Immature natural killer cell (primary cell): ENCODE measurements around the gene FGF18. TPM values are rescaled to one million over a fixed set of nuclear protein-coding genes. Genes with fewer than 3 reads are reported as not detected.

ENCODE experiments used
- DNase-seq, 3 donors: peaks; one replicate each; pipeline ENCODE4 v3.0.0; 2022; ENCODE audit warnings: mixed read lengths in 1 of 3
- H3K27ac Mint-ChIP-seq, 6 donors: one replicate each; pipeline ENCODE4 v1.8.0; 2020; ENCODE audit warnings: mixed read lengths in 6 of 6, mild to moderate bottlenecking in 5 of 6, inconsistent platforms in 4 of 6, moderate library complexity in 3 of 6
- H3K27me3 Mint-ChIP-seq, 3 donors: one replicate each; pipeline ENCODE4 v1.8.0; 2020 to 2021; ENCODE audit warnings: low read depth in 3 of 3, mild to moderate bottlenecking in 3 of 3, mixed read lengths in 3 of 3, moderate library complexity in 3 of 3, inconsistent platforms in 1 of 3
- H3K36me3 Mint-ChIP-seq, 3 donors: one replicate each; pipeline ENCODE4 v1.8.0; 2020; ENCODE audit warnings: mixed read lengths in 3 of 3, inconsistent platforms in 2 of 3, mild to moderate bottlenecking in 2 of 3
- H3K4me1 Mint-ChIP-seq, 2 donors: one replicate each; pipeline ENCODE4 v1.8.0; 2020; ENCODE audit warnings: inconsistent platforms in 2 of 2, mild to moderate bottlenecking in 2 of 2, mixed read lengths in 2 of 2, moderate library complexity in 1 of 2
- H3K4me3 Mint-ChIP-seq, 5 donors: one replicate each; pipeline ENCODE4 v1.8.0; 2020; ENCODE audit warnings: mild to moderate bottlenecking in 5 of 5, mixed read lengths in 5 of 5, inconsistent platforms in 3 of 5, moderate library complexity in 3 of 5
- H3K9me3 Mint-ChIP-seq, 6 donors: one replicate each; pipeline ENCODE4 v1.8.0; 2020; ENCODE audit warnings: mild to moderate bottlenecking in 6 of 6, mixed read lengths in 6 of 6, inconsistent platforms in 4 of 6, moderate library complexity in 3 of 6
- polyA plus RNA-seq, 3 donors: library from polyadenylated mRNA; unstranded; fragments of 300-500 nt; fragmentation: Illumina TruSeq; gene quantifications; one replicate each; pipeline ENCODE4 v1.2.3, GENCODE V29; 2021

FGF18 gene
- polyA plus RNA-seq, 3 donors from 2014 or later, result not detected

DNA sequence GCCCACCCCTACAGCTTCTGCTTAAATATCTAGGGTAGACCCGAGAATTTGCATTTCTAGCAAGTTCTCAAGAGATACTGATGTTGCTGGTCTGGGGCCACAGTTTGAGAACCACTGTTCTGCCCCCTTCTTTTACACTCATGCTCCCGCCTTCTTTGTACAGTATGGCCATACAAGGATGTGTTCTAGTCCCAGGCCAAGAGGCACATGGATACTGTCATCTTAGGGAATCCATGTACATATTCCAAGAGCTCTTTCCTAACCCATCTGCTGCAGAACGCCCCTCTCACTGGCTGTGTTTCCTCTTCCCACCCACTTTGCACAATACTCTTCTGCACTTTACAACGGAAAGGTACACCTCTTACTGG lies 44.4 kb downstream of the FGF18 start:
- H3K4me1 Mint-ChIP-seq, result no peaks in the 10 kb centered on the region
- H3K4me3 Mint-ChIP-seq, result no peak overlapping the region
- H3K27ac Mint-ChIP-seq, result no peak overlapping the region
- H3K9me3 Mint-ChIP-seq, result peaks cover 0 to 4% (median 0%) of the 10 kb centered on the region in 6 donors
- peaks cover 2 to 7% (median 4%) of the 10 kb centered on the region in 3 donors for H3K27me3 Mint-ChIP-seq
- DNase-seq, result no peak
- H3K36me3 Mint-ChIP-seq, result no peaks in the 10 kb centered on the region

DNA sequence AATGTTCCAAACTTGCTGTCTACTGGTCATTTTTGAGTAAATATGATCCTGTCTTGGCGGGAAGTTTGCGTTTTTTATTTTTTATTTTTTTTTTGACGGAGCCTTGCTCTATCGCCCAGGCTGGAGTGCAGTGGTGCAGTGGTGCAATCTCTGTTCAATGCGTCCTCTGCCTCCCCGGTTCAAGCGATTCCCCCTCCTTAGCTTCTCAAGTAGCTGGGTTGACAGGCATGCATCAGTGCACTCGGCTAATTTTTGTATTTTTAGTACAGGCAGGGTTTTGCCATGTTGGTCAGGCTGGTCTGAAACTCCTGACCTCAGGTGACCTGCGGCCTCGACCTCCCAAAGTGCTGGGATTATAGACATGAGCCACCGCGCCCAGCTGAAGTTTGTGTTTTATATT lies 45.4 kb downstream of the FGF18 start:
- no peaks in the 10 kb centered on the region for H3K36me3 Mint-ChIP-seq
- peaks cover 3 to 5% (median 4%) of the 10 kb centered on the region in 3 donors for H3K27me3 Mint-ChIP-seq
- no peak overlapping the region for H3K4me3 Mint-ChIP-seq
- DNase-seq, result no peak
- peaks cover 0 to 4% (median 0%) of the 10 kb centered on the region in 6 donors for H3K9me3 Mint-ChIP-seq
- no peak overlapping the region for H3K27ac Mint-ChIP-seq
- no peaks in the 10 kb centered on the region for H3K4me1 Mint-ChIP-seq

DNA sequence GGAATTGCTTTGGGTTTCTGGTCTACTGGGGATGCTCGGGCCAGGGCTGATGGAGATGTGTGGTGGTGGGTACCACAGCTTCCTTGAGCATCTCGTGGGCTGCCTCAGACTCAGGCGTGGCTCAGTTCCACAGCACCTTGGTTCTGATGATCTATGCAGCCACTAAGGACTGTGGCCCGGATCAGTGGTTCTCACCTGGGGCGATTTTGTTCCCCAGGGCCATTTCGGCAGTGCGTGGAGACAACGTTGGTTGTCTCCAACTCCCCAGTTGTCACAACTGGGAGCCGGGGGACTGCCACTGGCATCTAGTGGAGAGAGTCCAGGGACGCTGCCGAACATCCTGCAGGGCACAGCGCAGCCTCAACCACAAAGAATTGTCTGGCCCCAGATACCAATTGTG lies 47.7 kb downstream of the FGF18 start:
- peaks cover 3 to 10% (median 5%) of the 10 kb centered on the region in 3 donors for H3K27me3 Mint-ChIP-seq
- H3K4me1 Mint-ChIP-seq, result no peaks in the 10 kb centered on the region
- peaks cover 0 to 5% (median 0%) of the 10 kb centered on the region in 6 donors for H3K9me3 Mint-ChIP-seq
- no peaks in the 10 kb centered on the region for H3K36me3 Mint-ChIP-seq
- H3K4me3 Mint-ChIP-seq, result no peak overlapping the region
- no peak for DNase-seq
- no peak overlapping the region for H3K27ac Mint-ChIP-seq

DNA sequence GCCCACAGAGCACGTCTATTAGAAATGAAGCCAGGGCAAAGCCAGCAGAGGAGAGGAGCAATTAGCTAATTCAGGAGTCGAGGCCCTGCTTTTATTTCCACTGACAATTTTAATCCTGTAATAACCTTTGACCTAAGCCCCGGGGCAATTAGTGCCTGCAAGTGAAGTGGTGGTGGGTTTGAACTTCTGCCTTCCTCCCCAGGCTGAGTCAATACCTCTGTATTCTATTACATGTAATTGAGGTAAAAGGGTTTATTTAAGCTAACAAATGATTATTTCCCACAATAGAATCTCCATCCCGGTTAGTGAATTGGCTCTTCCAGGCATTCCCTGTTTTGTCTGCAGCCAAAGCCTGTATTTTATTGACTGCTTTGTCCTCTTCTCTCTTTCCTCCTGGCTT lies 49.9 kb downstream of the FGF18 start:
- Mint-ChIP-seq H3K9me3 (peaks cover 0 to 2% (median 0%) of the 10 kb centered on the region in 6 donors), H3K27me3 (peaks cover 0 to 13% (median 3%) of the 10 kb centered on the region in 3 donors), H3K4me1 (no peaks in the 10 kb centered on the region), H3K36me3 (no peaks in the 10 kb centered on the region), H3K4me3 (no peak overlapping the region), H3K27ac (no peak overlapping the region)
- DNase-seq, result no peak

DNA sequence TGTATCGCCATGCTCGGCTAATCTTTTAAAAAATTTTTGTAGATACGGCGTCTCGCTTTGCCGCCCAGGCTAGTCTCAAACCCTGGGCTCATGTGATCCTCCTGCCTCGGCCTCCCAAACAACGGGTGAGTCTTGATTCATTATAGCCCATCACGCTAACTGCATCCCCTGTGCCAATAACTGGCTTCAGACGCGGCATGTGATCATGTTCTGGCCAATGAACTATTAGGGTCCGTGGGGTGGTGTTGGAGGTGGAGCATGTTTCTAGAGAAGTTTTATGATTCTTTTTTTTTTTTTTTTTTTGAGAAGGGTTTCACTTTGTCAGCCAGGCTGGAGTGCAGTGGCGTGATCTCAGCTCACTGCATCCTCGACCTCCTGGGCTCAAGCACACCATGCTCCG lies 51.0 kb downstream of the FGF18 start:
- no peak for DNase-seq
- Mint-ChIP-seq H3K27me3 (peaks cover 2 to 9% (median 4%) of the 10 kb centered on the region in 3 donors), H3K9me3 (peaks cover 0 to 2% (median 0%) of the 10 kb centered on the region in 6 donors), H3K4me3 (no peak overlapping the region), H3K27ac (no peak overlapping the region), H3K4me1 (no peaks in the 10 kb centered on the region), H3K36me3 (no peaks in the 10 kb centered on the region)

DNA sequence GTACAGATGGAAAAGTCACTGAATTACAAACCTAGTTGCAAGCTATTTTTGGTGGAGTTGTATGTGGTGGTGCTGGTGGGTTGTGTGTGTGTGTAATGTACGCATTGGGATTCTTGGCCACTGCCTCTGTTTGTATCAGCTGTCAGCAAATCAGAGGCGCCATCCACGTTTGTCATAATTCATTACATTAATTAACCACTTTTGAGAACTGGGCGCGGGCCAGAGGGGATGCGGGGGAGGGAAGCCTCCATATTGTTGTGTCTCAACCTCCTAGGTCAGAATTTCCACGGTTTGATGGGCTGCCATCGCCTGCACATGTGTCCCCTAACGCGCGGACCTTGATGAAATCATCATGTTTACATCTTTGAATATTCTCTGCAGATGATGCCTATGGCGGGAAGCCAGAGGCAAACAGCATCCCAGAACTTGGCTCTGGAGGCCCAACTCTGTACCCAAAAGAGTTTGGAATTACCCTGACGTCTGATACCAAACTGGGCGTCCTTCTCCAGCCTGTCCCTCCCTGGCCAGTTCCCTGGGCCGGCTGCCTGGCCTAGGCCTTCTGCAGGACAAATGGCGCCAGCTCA lies 54.9 kb downstream of the FGF18 start:
- Mint-ChIP-seq H3K9me3 (peaks cover 0 to 2% (median 0%) of the 10 kb centered on the region in 6 donors), H3K27me3 (peaks cover 2 to 9% (median 2%) of the 10 kb centered on the region in 3 donors), H3K4me1 (peaks cover 0 to 3% of the 10 kb centered on the region in 2 donors), H3K27ac (no peak overlapping the region), H3K4me3 (no peak overlapping the region), H3K36me3 (no peaks in the 10 kb centered on the region)
- DNase-seq, result no peak

DNA sequence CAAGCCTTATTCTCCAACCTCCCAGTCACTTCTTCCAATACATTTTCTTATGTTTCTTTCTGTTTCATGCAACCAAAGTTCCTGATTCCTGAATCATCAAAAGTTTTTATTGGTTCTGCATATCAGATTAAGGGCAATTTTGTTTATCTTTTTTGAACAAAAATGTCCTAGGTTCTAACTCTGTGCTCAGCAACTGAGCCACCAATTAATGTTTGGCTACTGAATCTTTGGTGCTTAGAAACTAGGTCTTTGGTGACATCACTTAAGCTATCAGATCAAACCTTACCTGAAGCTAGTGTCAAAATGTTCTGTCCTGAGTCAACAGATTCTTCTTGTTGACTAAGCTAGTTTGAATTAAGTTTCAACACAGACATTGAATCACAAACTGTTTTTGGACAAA lies 56.1 kb downstream of the FGF18 start:
- Mint-ChIP-seq H3K27me3 (peaks cover 2 to 5% (median 3%) of the 10 kb centered on the region in 3 donors), H3K36me3 (no peaks in the 10 kb centered on the region), H3K4me1 (peaks cover 6 to 7% of the 10 kb centered on the region in 2 donors), H3K9me3 (peaks cover 0 to 2% (median 0%) of the 10 kb centered on the region in 6 donors), H3K27ac (no peak overlapping the region), H3K4me3 (no peak overlapping the region)
- no peak for DNase-seq

DNA sequence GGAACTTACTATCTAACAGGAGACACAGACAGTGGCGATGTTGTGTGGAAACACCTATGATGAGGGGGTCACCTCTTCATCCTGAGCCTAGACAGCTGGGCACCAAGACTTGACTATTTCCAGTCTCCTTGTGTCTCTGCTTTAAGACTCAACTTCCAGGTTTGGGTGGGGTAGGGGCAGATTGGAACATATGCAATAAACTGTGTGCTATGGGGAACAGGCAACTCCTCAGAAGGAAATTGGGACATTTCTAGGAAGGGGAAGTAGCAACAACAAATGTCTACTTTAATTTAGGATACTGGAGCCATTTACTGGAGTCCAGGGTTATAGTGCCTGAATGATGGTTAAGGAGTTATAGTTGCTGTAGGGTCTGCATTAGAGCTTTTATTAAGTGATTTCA lies 57.3 kb downstream of the FGF18 start:
- no peaks in the 10 kb centered on the region for H3K9me3 Mint-ChIP-seq
- peaks cover 2 to 5% (median 3%) of the 10 kb centered on the region in 3 donors for H3K27me3 Mint-ChIP-seq
- H3K4me3 Mint-ChIP-seq, result no peak overlapping the region
- H3K27ac Mint-ChIP-seq, result no peak overlapping the region
- DNase-seq, result no peak
- H3K36me3 Mint-ChIP-seq, result no peaks in the 10 kb centered on the region
- peaks cover 6 to 7% of the 10 kb centered on the region in 2 donors for H3K4me1 Mint-ChIP-seq

DNA sequence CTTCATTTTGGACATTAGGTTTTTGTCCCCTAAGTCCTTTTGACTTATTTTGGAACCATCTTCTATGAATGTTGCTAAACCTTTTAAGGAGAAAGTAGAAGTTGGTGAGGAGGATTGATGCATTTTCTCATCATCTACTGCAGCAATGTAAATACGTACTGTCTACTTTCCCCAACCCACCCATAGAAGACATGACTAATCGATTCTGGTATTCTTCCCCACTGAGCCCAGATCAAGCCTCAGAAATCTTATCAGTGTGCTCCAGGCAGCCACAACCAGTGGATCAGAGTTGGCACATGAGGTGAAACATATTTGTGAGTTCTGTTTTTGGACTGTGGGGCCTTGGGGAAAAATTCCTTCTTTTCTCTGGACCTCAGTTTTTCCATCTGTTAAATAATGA lies 57.7 kb downstream of the FGF18 start:
- Mint-ChIP-seq H3K27ac (no peak overlapping the region), H3K27me3 (peaks cover 2 to 5% (median 5%) of the 10 kb centered on the region in 3 donors), H3K9me3 (no peaks in the 10 kb centered on the region), H3K4me1 (peaks cover 6 to 7% of the 10 kb centered on the region in 2 donors), H3K4me3 (no peak overlapping the region), H3K36me3 (no peaks in the 10 kb centered on the region)
- DNase-seq, result no peak

DNA sequence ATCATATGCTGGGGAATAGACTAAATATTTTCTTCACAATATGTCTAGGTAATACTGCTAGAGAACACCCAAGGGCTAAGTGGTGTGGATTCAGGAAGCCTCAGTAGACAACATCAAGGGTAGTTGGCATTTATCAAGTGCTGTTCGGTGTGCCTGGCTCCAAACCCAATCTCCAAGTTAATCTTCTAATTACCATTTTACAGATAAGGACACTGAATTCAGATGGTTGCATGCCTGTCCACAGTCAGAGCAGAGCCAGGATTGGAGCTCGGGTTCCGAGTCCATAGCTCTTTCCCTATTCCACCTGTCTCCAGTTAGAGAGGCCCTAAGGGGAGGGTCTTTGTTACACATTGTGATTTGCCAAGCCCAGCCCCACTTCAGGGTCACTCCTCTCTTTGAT lies 58.2 kb downstream of the FGF18 start:
- H3K27ac Mint-ChIP-seq, result no peak overlapping the region
- no peaks in the 10 kb centered on the region for H3K36me3 Mint-ChIP-seq
- peaks cover 2 to 5% (median 5%) of the 10 kb centered on the region in 3 donors for H3K27me3 Mint-ChIP-seq
- DNase-seq, result no peak
- H3K4me3 Mint-ChIP-seq, result no peak overlapping the region
- no peaks in the 10 kb centered on the region for H3K9me3 Mint-ChIP-seq
- H3K4me1 Mint-ChIP-seq, result peaks cover 6 to 7% of the 10 kb centered on the region in 2 donors

DNA sequence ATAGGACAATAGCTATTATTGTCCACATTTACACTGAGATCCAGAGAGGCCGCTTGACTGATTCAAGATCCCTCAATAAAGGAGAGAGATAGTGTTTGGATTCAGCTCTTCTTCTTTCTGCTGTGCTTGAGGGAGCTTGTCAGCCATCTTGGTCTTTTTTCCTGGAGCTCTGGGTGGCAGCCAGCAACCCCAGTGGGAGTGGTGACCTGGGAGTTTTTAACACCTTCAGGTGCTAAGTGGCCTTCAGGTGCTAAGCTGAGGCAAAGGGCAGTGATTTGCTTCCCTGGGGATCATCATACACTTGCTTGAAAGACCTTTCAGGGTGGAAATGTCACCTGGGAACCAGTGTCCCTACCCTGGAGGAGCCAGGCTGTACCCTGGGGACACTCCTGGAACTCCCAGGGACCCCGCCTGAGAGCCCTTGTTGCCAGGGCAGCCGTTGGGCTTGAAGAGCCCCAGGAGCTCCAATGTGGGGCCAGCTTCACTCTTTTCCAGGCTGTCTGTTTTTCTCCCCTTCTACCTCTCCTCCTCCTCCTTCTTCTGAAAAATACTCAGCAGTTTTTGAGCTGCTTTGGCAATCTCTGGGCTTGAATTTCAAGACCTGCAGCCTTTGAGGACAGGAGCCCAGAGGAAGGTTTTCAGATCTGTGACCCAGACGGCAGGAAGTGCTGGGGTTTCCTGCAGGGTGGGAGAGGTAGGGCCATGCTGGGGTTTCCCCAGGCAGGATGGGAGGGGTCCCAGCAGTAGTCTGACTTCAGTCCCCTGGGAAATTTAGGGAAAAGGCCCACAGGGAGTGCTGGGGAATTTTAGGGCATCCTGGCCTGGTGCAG lies 59.7 kb downstream of the FGF18 start:
- H3K4me3 Mint-ChIP-seq, result no peak overlapping the region
- H3K9me3 Mint-ChIP-seq, result no peaks in the 10 kb centered on the region
- H3K36me3 Mint-ChIP-seq, result no peaks in the 10 kb centered on the region
- no peak for DNase-seq
- H3K27ac Mint-ChIP-seq, result no peak overlapping the region
- peaks cover 2 to 5% (median 5%) of the 10 kb centered on the region in 3 donors for H3K27me3 Mint-ChIP-seq
- H3K4me1 Mint-ChIP-seq, result peaks cover 6 to 7% of the 10 kb centered on the region in 2 donors

DNA sequence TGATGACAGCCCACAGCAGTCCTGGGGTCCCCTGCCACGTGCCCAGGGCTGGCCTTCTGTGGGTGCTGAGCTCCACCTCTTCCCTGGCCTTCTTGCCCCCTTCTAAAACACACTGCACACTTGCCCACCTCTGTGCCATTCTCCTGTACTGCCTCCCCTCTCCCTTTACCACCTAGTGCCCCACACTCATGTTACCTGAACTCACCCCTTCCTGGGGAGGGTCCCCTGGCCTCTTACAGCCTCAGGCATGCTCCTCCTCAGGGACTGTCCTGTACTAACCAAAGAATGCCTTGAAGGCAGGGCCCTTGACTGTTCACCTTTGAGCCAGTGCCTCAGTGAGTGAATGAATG lies 60.3 kb downstream of the FGF18 start:
- Mint-ChIP-seq H3K36me3 (no peaks in the 10 kb centered on the region), H3K4me3 (peak overlapping the region in 1 of 5 donors; percentile 1), H3K4me1 (peaks cover 6 to 7% of the 10 kb centered on the region in 2 donors), H3K27me3 (peaks cover 2 to 8% (median 5%) of the 10 kb centered on the region in 3 donors), H3K9me3 (no peaks in the 10 kb centered on the region), H3K27ac (peak overlapping the region in 1 of 6 donors; percentile 45)
- DNase-seq, result no peak

DNA sequence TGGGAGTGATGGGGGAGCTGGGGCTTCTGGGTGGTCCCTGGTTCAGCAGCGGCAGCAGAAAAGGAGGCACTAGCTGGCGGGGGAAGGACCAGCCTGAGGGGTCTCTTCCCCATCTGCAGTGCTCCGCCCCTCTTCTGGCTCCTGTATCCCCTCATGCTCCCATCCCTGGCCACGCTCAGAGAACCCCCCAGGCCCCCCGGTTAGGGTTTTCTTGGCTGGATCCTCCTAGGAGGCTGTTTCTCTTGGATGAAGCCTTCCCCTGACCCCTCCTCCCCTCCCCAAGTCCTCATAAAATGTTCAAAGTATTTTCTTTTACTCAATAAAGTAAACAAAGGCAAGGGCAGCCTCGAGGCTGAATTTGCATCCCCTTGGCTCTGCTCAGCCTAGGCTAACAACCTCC lies 60.8 kb downstream of the FGF18 start:
- DNase-seq, result no peak
- Mint-ChIP-seq H3K27ac (no peak overlapping the region), H3K9me3 (no peaks in the 10 kb centered on the region), H3K27me3 (peaks cover 2 to 8% (median 5%) of the 10 kb centered on the region in 3 donors), H3K36me3 (no peaks in the 10 kb centered on the region), H3K4me3 (no peak overlapping the region), H3K4me1 (peaks cover 6 to 7% of the 10 kb centered on the region in 2 donors)

DNA sequence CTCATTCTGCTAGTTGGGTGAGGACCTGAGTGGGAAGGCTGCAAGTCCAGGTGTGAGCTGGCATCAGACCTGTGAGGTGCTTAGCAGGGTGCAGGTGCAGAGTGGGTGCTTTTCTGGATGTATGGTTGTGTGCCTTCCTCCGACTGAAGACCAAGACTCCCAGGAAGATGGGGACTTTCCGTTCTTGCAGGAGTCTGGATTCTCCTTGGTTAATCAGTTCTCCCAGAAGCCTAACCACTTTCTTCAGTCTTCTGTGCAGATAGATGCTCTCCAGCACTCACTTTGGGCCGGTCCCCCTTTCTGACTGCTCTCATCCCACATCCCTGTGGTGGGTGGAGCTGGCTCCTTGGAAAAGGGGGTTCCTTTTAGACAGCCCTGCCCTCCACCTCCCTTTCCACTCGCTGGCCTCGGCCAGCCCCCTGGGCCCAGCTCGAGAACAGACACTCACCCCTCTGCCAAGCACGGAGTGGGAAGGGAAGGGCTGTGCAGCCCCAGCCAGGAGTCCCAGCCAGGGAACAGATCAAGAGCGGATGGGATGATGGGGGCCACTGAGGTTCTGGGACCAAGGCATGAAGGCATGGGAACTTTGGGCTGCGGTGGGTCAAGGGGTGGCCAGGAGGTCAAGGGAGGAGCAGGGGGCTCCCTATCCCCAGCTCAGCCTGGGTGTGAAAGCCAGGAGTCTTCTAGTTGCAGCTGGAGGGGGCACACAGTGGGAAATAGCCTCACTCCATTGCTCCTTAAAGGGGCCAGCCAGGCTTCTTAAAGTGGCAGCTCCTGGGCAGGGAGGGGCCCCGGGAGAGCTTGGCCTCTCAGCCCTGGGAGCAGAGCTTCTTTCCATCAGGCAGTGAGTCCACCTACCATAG lies 62.4 kb downstream of the FGF18 start:
- no peak for DNase-seq
- Mint-ChIP-seq H3K4me3 (no peak overlapping the region), H3K4me1 (peaks cover 6 to 7% of the 10 kb centered on the region in 2 donors), H3K9me3 (no peaks in the 10 kb centered on the region), H3K36me3 (no peaks in the 10 kb centered on the region), H3K27ac (no peak overlapping the region), H3K27me3 (peaks cover 0 to 14% (median 3%) of the 10 kb centered on the region in 3 donors)
